ENCODE data around the gene EFCAB11. TPM values are rescaled to one million over a fixed set of nuclear protein-coding genes. Genes with fewer than 3 reads are reported as not detected.

The EFCAB11 gene
- total RNA-seq, 1 experiment from 2014 or later, result 18.1 TPM

DNA sequence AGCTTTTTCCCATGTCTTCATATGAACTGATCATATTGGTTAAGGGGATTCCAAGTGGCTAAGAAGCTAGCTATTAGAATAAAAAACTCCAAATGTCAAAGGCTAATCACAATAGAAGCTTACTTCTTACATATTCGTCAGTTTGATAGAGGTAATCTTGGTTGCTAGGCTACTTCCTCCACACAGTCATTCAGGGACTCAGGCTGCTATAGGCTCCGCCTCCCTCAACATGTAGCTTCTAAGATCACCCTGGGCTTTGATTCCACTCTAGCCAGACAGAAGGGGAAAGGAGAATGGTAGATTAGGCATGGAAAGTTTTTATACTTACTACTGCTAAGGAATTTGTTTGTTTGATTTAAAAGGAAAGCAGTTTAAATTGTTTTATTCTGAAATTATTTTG, 207.9 kb downstream of the EFCAB11 start:
- DNase-seq (ENCODE audit: low read depth, low spot score) (no peak), ATAC-seq (no peak)
- Histone ChIP-seq H3K79me2 (ENCODE audit: insufficient read depth, low read length) (no peaks in the 10 kb centered on the region), H3K4me1 (ENCODE audit: control insufficient read depth in 1 of 2, insufficient read depth in 2 of 2, low read length in 2 of 2) (no peaks in the 10 kb centered on the region), H3K27me3 (ENCODE audit: insufficient read depth, low read length) (no peaks in the 10 kb centered on the region), H2AFZ (ENCODE audit: low read depth, low read length, poor library complexity, severe bottlenecking) (no peak overlapping the region), H3K9ac (ENCODE audit: low read length) (no peak overlapping the region), H3K36me3 (ENCODE audit: control insufficient read depth in 1 of 2, insufficient read depth in 2 of 2, low read length in 2 of 2) (no peaks in the 10 kb centered on the region), H3K9me3 (ENCODE audit: control insufficient read depth in 1 of 2, insufficient read depth in 1 of 2, low read depth in 1 of 2, low read length in 2 of 2) (no peaks in the 10 kb centered on the region; a peak in 1 of 4 replicates), H3K9me2 (ENCODE audit: insufficient read depth) (no peaks in the 10 kb centered on the region), H3K27ac (ENCODE audit: low read depth, low read length) (no peak overlapping the region), H3K4me2 (ENCODE audit: low read length) (no peak overlapping the region), H3K4me3 (replicated peaks in 1 of 2; ENCODE audit: low read depth in 1 of 2, low read length in 2 of 2) (no peak overlapping the region), H4K20me1 (ENCODE audit: insufficient read depth) (no peaks in the 10 kb centered on the region)
- POLR2A ChIA-PET, result no interaction called here
- no TSS peak for BruUV-seq (replicated peaks)
- intact Hi-C loops (cut with micrococcal nuclease), result no loop called here
- TF ChIP-seq ZNF274 (IDR thresholded peaks at IDR 0.05; ENCODE audit: low read depth, low read length), result no peak
- no peak for TF ChIP-seq ELF1 (IDR thresholded peaks at IDR 0.05; ENCODE audit: borderline replicate concordance, low read depth)
- no peak for TF ChIP-seq CEBPB (IDR thresholded peaks at IDR 0.05; ENCODE audit: low read depth)
- TF ChIP-seq SRF (IDR thresholded peaks at IDR 0.05; ENCODE audit: low read depth), result no peak
- TF ChIP-seq POLR2A (IDR thresholded peaks at IDR 0.05; ENCODE audit: borderline replicate concordance, extremely low read depth, insufficient read depth, insufficient read length), result no peak
- TF ChIP-seq, protein P1, sequence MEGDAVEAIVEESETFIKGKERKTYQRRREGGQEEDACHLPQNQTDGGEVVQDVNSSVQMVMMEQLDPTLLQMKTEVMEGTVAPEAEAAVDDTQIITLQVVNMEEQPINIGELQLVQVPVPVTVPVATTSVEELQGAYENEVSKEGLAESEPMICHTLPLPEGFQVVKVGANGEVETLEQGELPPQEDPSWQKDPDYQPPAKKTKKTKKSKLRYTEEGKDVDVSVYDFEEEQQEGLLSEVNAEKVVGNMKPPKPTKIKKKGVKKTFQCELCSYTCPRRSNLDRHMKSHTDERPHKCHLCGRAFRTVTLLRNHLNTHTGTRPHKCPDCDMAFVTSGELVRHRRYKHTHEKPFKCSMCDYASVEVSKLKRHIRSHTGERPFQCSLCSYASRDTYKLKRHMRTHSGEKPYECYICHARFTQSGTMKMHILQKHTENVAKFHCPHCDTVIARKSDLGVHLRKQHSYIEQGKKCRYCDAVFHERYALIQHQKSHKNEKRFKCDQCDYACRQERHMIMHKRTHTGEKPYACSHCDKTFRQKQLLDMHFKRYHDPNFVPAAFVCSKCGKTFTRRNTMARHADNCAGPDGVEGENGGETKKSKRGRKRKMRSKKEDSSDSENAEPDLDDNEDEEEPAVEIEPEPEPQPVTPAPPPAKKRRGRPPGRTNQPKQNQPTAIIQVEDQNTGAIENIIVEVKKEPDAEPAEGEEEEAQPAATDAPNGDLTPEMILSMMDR (IDR thresholded peaks at IDR 0.05 in 2 of 3, conservative IDR thresholded peaks at IDR 0.05 in 1 of 3; ENCODE audit: borderline replicate concordance in 1 of 3, insufficient read depth in 1 of 3, low read depth in 2 of 3, low read length in 2 of 3), result no peak
- TF ChIP-seq POLR2AphosphoS5 (IDR thresholded peaks at IDR 0.05; ENCODE audit: low read depth, low read length), result no peak
- TF ChIP-seq, protein P2, sequence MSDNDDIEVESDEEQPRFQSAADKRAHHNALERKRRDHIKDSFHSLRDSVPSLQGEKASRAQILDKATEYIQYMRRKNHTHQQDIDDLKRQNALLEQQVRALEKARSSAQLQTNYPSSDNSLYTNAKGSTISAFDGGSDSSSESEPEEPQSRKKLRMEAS (IDR thresholded peaks at IDR 0.05), result no peak
- TF ChIP-seq, protein P3, sequence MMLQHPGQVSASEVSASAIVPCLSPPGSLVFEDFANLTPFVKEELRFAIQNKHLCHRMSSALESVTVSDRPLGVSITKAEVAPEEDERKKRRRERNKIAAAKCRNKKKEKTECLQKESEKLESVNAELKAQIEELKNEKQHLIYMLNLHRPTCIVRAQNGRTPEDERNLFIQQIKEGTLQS (IDR thresholded peaks at IDR 0.05), result no peak
- no peak for TF ChIP-seq TCF7L2 (IDR thresholded peaks at IDR 0.05; ENCODE audit: borderline replicate concordance, extremely low read depth, insufficient read depth, insufficient read length)
- no peak for TF ChIP-seq RAD21 (IDR thresholded peaks at IDR 0.05; ENCODE audit: low read depth)
- TF ChIP-seq ZFX (IDR thresholded peaks at IDR 0.05), result no peak
- TF ChIP-seq, protein P4, sequence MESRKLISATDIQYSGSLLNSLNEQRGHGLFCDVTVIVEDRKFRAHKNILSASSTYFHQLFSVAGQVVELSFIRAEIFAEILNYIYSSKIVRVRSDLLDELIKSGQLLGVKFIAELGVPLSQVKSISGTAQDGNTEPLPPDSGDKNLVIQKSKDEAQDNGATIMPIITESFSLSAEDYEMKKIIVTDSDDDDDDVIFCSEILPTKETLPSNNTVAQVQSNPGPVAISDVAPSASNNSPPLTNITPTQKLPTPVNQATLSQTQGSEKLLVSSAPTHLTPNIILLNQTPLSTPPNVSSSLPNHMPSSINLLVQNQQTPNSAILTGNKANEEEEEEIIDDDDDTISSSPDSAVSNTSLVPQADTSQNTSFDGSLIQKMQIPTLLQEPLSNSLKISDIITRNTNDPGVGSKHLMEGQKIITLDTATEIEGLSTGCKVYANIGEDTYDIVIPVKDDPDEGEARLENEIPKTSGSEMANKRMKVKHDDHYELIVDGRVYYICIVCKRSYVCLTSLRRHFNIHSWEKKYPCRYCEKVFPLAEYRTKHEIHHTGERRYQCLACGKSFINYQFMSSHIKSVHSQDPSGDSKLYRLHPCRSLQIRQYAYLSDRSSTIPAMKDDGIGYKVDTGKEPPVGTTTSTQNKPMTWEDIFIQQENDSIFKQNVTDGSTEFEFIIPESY (IDR thresholded peaks at IDR 0.05; ENCODE audit: extremely low read depth, insufficient replicate concordance, low read length), result no peak
- TF ChIP-seq CBX3 (IDR thresholded peaks at IDR 0.05; ENCODE audit: low read depth), result no peak
- TF ChIP-seq, protein P5, sequence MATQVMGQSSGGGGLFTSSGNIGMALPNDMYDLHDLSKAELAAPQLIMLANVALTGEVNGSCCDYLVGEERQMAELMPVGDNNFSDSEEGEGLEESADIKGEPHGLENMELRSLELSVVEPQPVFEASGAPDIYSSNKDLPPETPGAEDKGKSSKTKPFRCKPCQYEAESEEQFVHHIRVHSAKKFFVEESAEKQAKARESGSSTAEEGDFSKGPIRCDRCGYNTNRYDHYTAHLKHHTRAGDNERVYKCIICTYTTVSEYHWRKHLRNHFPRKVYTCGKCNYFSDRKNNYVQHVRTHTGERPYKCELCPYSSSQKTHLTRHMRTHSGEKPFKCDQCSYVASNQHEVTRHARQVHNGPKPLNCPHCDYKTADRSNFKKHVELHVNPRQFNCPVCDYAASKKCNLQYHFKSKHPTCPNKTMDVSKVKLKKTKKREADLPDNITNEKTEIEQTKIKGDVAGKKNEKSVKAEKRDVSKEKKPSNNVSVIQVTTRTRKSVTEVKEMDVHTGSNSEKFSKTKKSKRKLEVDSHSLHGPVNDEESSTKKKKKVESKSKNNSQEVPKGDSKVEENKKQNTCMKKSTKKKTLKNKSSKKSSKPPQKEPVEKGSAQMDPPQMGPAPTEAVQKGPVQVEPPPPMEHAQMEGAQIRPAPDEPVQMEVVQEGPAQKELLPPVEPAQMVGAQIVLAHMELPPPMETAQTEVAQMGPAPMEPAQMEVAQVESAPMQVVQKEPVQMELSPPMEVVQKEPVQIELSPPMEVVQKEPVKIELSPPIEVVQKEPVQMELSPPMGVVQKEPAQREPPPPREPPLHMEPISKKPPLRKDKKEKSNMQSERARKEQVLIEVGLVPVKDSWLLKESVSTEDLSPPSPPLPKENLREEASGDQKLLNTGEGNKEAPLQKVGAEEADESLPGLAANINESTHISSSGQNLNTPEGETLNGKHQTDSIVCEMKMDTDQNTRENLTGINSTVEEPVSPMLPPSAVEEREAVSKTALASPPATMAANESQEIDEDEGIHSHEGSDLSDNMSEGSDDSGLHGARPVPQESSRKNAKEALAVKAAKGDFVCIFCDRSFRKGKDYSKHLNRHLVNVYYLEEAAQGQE (IDR thresholded peaks at IDR 0.05; ENCODE audit: low read depth), result no peak
- no peak for TF ChIP-seq EZH2 (IDR thresholded peaks at IDR 0.05)
- TF ChIP-seq EGR1 (IDR thresholded peaks at IDR 0.05; ENCODE audit: low read depth), result no peak
- CTCF ChIA-PET, result no interaction called here
- RAD21 ChIA-PET (ENCODE audit: low non-redundant PET in 1 of 2, low total read pairs in 2 of 2, uncharacterized antibody in 2 of 2, unreplicated experiment in 2 of 2), result no interaction called here
